GM11168 (cell line): ENCODE measurements around the gene MAGEA2B.
"Not testable (repeated sequence)": the region's sequence is repeated elsewhere in the genome, so short reads cannot be mapped to it uniquely, and the experiment has no call there.

Experiments used
- in situ Hi-C: fragments of 300-500 bp; cut with MboI; formaldehyde crosslinking; loops from one replicate; pipeline ENCODE4 v1.12.0; 2022; ENCODE audit warnings: low sequenced_read_pairs; ENCODE audit not compliant: unreplicated experiment

The MAGEA2B gene

GRCh38 chrX:152713815-152714787 is at the start of gene MAGEA2B:
Gene MAGEA2B, plus strand, starts transcription at chrX:152714628. Its CDS starts 2,479 bp downstream, at chrX:152717107.
- in situ Hi-C loops = not testable (repeated sequence)

- in situ Hi-C loops = no loop called here
Observed at GRCh38 chrX:152674135-152674534, 40.3 kb upstream of the MAGEA2B start.

GRCh38 chrX:152674652-152675051 is 39.8 kb upstream of the MAGEA2B start:
- in situ Hi-C loops = not testable (repeated sequence)

GRCh38 chrX:152681012-152681411 is 33.4 kb upstream of the MAGEA2B start:
- in situ Hi-C loops = not testable (repeated sequence)

- in situ Hi-C loops = not testable (repeated sequence)
Observed at GRCh38 chrX:152697952-152698931, 16.2 kb upstream of the MAGEA2B start, which contains the start of gene MAGEA3. Gene MAGEA3, plus strand, starts transcription at chrX:152698794. Its CDS starts 2,039 bp downstream, at chrX:152700833.

GRCh38 chrX:152700390-152700789 is 14.0 kb upstream of the MAGEA2B start:
- in situ Hi-C loops = not testable (repeated sequence)

GRCh38 chrX:152706500-152706899 is 7.9 kb upstream of the MAGEA2B start:
- in situ Hi-C loops = not testable (repeated sequence)

GRCh38 chrX:152709173-152709572 is 5.3 kb upstream of the MAGEA2B start, which contains the start of gene CSAG2:
Gene CSAG2, minus strand, starts transcription at chrX:152709273. Its CDS starts 161 bp downstream, at chrX:152709112.
- in situ Hi-C loops = not testable (repeated sequence)

- in situ Hi-C loops = not testable (repeated sequence)
Observed at GRCh38 chrX:152713195-152713594, 1.2 kb upstream of the MAGEA2B start.

GRCh38 chrX:152725409-152725808 is 11.0 kb downstream of the MAGEA2B start:
- in situ Hi-C loops = no loop called here

- in situ Hi-C loops = no loop called here
Observed at GRCh38 chrX:152733261-152733975, 19.0 kb downstream of the MAGEA2B start, which contains the start of the genes CSAG1 and MAGEA12. Gene CSAG1, minus strand, starts transcription at chrX:152733721. Its CDS starts 1,261 bp downstream, at chrX:152732460. Gene MAGEA12, plus strand, starts transcription at chrX:152733757. Its CDS starts 2,405 bp downstream, at chrX:152736162.

GRCh38 chrX:152734143-152734858 is 19.9 kb downstream of the MAGEA2B start:
- in situ Hi-C loops = not testable (repeated sequence)

- in situ Hi-C loops = no loop called here
Observed at GRCh38 chrX:152735101-152735500, 20.7 kb downstream of the MAGEA2B start.

GRCh38 chrX:152735860-152736511 is 21.6 kb downstream of the MAGEA2B start:
- in situ Hi-C loops = no loop called here

GRCh38 chrX:152736528-152736927 is 22.1 kb downstream of the MAGEA2B start:
- in situ Hi-C loops = not testable (repeated sequence)

GRCh38 chrX:152738560-152738959 is 24.1 kb downstream of the MAGEA2B start:
- in situ Hi-C loops = no loop called here

- in situ Hi-C loops = not testable (repeated sequence)
Observed at GRCh38 chrX:152753686-152754650, 39.5 kb downstream of the MAGEA2B start, which contains the start of gene MAGEA2. Gene MAGEA2, minus strand, starts transcription at chrX:152753842. Its CDS starts 2,479 bp downstream, at chrX:152751363.
